ENCODE measurements around the gene SLC43A3.

- TF ChIP-seq CTCF (IDR thresholded peaks at IDR 0.05; ENCODE audit: insufficient read depth, low read length): no peak
- no peak for TF ChIP-seq POLR2AphosphoS5 (IDR thresholded peaks at IDR 0.05; ENCODE audit: low read depth)
- TF ChIP-seq, protein P1, sequence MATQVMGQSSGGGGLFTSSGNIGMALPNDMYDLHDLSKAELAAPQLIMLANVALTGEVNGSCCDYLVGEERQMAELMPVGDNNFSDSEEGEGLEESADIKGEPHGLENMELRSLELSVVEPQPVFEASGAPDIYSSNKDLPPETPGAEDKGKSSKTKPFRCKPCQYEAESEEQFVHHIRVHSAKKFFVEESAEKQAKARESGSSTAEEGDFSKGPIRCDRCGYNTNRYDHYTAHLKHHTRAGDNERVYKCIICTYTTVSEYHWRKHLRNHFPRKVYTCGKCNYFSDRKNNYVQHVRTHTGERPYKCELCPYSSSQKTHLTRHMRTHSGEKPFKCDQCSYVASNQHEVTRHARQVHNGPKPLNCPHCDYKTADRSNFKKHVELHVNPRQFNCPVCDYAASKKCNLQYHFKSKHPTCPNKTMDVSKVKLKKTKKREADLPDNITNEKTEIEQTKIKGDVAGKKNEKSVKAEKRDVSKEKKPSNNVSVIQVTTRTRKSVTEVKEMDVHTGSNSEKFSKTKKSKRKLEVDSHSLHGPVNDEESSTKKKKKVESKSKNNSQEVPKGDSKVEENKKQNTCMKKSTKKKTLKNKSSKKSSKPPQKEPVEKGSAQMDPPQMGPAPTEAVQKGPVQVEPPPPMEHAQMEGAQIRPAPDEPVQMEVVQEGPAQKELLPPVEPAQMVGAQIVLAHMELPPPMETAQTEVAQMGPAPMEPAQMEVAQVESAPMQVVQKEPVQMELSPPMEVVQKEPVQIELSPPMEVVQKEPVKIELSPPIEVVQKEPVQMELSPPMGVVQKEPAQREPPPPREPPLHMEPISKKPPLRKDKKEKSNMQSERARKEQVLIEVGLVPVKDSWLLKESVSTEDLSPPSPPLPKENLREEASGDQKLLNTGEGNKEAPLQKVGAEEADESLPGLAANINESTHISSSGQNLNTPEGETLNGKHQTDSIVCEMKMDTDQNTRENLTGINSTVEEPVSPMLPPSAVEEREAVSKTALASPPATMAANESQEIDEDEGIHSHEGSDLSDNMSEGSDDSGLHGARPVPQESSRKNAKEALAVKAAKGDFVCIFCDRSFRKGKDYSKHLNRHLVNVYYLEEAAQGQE (IDR thresholded peaks at IDR 0.05; ENCODE audit: insufficient replicate concordance, low read depth): no peak
Observed at GRCh38 chr11:57429946-57430345, 3.0 kb upstream of the SLC43A3 start.
